ENCODE results near the gene NDUFS2.

- peak in 2 of 3 experiments; percentile 11 to 21; a peak in 1 of 6 replicates for TF ChIP-seq CTCF (IDR thresholded peaks at IDR 0.05 in 2 of 3, conservative IDR thresholded peaks at IDR 0.05 in 1 of 3; ENCODE audit: insufficient read depth in 2 of 3, low read depth in 1 of 3, low read length in 3 of 3)
- no peak for TF ChIP-seq IRF2 (CRISPR knock-in tag; IDR thresholded peaks at IDR 0.05)
- TF ChIP-seq ATF7 (IDR thresholded peaks at IDR 0.05): no peak
- no peak for TF ChIP-seq POLR2A (conservative IDR thresholded peaks at IDR 0.05)
- no peak for TF ChIP-seq EZH2 (IDR thresholded peaks at IDR 0.05; ENCODE audit: borderline replicate concordance, low read depth, low read length)
- TF ChIP-seq ZNF347 (CRISPR knock-in tag; IDR thresholded peaks at IDR 0.05; ENCODE audit: low read depth): no peak
- no peak for TF ChIP-seq ZNF121 (CRISPR knock-in tag; conservative IDR thresholded peaks at IDR 0.05)
- no peak for TF ChIP-seq TAF15 (IDR thresholded peaks at IDR 0.05; ENCODE audit: low read depth, low read length)
Observed at GRCh38 chr1:161157867-161158266, 44.3 kb upstream of the NDUFS2 start.
